T follicular helper cell (primary cell): Measurements from ENCODE around the gene TBC1D16.
"Not testable (repeated sequence)": the region's sequence is repeated elsewhere in the genome, so short reads cannot be mapped to it uniquely, and the experiment has no call there.

Experiments used
- DNase-seq: peaks from one replicate; pipeline ENCODE4 v3.0.0-alpha.2; 2020; ENCODE audit warnings: low read depth

Gene TBC1D16

DNA sequence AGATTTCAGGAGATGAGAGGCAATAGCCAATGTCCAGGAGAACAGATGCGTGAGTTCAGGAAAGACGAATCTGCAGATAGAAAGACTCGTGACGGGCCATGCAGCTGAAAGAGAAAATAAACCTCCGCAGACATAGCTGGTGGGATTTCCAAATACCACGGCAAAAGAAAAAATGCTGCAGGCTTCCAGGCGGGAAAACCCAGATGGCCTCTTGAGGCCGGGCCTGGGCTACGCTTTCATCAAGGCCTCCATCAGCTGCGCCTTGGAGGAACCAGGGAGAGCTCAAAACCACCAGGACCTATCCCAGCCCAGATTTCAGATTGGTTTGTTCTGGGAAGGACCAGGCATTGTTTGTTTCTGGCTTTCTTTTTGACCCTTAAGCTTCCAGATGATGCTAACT is 17.4 kb upstream of the TBC1D16 start:
- no peak for DNase-seq

DNA sequence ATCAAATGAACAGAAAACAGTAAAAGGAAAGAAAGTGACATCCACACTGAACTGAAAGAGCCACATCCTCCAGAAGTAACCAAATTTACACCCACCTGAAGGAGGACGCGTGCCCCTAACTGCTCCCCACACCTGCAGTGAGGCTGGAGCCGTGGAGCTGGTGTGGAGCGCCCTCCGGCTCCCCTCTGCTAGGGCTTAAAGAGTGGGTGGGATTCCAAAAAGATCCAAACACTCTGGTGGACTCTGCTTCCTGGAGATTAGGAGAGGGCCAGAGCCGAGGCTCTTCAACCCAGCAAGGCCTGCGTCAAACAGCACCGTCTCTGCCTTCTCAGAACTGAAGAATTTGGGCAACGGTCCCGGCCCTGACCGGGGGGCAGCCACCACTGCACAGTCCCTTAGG is 16.0 kb upstream of the TBC1D16 start:
- DNase-seq, result no peak

DNA sequence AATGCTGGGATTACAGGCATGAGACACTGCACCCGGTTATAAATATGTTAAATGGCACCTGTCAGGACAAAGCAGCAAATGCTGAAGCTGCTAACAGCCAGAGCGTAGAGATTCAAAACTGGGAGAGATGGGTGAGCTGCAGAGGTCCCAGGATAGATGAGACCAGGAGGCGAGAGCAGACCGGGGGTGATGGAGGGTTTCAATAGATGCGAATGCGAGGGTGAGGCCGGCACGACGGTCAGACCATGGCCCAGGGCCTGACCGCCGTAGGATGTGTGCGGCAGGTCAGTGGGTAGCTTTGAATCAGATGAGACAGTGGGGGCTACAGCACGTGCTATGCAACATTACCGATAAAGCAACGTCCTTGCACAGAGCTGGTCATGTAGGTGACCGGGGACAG is 15.0 kb upstream of the TBC1D16 start:
- DNase-seq, result no peak

DNA sequence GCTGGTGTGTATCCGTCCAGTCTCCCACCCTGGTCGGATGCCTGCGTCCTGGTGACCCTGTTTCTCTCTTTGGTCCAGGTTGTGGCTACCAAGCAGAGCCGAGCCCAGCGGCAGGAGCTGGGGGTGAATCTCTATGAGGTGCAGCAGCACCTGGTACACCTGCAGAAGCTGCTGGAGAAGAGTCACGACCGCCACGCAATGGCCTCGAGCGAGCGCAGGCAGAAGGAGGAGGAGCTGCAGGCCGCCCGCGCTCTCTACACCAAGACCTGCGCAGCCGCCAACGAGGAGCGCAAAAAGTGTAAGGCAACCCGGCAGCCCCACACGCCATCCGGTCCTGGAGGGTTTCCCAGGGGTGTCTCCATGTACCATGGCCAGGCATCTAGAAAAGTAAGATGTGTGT is 14.3 kb upstream of the TBC1D16 start:
- DNase-seq, result no peak

DNA sequence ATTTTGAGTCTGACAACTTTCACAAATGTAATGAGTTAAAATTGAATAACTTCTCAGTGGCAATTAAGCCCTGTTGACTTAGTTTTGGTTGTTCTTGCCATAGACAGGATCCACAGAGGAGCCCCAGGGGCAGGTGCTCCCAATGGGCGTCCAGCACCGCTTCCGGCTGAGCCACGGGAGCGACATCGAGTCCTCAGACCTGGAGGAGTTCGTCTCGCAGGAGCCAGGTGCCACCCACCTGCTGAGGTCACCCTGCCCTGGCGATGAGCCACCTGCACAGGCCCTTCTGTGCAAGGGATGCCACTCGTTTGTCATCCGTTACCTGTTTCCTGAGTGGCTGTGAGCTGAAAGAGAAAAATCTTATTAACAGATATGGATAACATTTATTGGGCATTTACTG is 11.5 kb upstream of the TBC1D16 start:
- no peak for DNase-seq

DNA sequence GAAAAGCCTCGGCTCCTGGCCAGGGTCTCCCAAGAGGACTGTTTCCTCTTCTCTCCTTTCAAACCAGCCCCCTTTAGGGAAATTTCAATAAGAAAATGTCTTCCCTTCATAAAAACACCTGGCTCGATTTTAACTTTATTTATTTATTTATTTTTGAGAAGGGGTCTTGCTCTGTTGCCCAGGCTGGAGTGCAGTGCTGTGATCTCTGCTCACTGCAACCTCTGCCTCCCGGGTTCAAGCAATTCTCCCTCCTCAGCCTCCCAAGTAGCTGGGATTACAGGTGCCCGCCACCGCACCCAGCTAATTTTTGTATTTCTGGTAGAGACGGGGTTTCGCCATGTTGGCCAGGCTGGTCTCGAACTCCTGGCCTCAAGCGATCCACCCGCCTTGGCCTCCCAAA is 11.0 kb upstream of the TBC1D16 start:
- not testable (repeated sequence) for DNase-seq

DNA sequence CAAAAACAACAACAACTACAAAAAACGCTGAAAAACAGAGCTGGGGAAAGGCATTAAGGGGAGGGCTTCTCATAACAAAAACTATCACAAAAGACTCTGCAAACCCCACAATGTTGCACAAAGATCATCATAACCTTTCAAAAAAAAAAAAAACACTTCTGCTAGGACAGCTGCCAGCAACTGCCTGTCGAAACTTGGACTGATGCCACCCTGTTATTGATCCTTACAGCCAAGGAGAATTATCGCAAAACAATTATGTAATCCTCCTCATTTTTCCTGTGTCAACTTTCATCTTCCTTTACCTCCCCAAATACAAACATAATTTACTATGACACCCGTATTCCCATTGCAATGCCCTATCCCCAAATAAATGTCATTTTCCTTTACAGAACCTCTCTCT is 10.0 kb upstream of the TBC1D16 start:
- DNase-seq, result no peak

DNA sequence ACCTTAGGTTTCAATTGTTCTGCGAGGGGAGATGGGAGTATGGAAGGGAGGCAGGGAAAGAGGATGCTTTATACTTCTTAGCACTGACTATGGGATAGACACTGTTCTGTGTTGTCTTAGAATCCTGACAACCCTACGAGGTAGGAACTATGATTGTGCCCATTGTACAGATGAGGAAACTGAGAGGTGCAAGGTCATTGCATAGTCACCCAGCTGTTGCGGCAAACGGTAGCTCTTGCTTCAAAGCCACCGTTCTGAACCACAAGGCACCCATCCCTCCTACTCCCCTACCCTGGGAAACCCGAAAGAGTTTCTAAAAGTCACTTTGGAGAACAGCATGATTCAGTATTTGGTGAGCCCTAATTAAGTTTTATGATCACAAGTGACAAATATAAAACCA is 8.3 kb upstream of the TBC1D16 start:
- DNase-seq, result no peak

DNA sequence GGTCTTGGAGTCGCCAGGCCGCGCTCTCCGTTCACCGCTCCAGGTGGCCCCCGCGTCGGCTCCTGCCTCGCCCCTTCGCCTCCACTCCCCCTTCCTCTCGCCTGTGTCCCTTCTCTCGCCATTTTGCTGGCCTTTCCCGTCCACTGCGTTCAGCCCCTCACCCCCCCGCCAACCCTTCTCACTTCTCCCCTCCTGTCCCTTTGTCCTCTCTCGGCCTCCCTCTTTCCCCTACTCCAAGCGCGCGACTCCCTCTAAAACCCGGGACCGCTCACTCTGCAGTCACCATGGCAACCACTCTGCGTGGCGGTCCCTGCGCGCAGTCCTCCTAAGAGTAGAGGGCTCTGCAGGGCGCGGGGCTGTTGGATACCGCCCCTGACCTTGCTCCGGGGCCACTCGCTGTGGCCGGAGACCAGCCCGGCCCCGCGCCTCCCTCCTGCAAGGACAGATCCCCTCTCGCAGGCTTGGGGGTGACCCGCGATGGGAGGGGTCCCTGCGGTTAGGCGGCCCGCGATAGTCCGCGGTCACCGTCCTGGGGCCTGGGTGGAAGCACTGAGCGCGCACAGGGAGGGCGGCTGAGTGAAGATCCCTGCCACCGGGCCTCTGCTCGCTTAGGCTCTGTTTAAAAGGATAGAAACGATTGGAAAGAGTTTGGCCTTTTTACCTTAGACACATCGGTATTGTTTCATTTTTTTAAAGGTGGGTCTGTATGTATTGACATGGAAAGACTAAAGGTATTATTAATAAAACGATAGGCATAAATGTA is 1.2 kb upstream of the TBC1D16 start:
- peak; percentile 23 for DNase-seq

DNA sequence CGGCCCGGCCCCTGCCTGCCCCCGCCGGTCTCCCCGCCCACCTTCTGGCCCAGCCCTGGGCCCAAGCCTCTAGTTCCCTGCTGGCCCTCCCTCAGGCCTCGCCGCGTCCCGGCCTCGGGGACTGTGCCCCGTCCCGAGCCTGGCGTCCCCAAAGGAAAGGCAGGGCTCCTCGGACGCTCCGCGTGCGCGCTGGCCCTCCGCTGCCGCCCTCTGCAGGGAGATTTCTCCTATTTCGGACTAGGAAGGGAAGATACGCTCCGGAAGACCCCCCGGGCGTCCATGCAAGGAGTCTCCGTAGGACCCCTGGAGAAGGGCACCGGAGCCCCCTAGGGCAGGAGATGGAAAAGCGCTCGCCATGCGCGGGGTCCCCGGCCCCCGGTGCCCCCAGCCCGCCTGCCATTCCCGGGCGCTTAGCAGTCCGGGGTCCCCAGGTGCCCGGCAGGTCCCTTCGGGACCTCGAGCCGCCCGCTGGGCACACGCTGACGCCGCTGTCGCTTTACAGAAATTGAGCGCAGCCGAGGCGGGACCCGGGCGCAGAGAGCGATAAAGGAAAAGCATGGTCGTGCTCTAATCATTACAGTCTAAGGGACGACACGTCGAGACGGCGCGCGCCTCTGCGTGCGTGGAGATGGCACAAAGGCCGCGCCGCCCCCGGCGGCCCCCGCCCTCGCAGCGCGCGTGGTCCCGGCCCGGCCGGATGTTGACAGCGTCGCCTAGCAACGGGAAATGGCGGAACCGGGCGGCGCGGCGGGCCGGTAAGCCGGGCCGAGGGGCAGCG is 454 bp upstream of the TBC1D16 start, which contains the start of gene CCDC40:
Gene CCDC40 (plus strand): TSS at position 706 of the 778 bp plus-strand sequence. CDS start 21 bp downstream, at position 727.
- DNase-seq, result peak; percentile 73

DNA sequence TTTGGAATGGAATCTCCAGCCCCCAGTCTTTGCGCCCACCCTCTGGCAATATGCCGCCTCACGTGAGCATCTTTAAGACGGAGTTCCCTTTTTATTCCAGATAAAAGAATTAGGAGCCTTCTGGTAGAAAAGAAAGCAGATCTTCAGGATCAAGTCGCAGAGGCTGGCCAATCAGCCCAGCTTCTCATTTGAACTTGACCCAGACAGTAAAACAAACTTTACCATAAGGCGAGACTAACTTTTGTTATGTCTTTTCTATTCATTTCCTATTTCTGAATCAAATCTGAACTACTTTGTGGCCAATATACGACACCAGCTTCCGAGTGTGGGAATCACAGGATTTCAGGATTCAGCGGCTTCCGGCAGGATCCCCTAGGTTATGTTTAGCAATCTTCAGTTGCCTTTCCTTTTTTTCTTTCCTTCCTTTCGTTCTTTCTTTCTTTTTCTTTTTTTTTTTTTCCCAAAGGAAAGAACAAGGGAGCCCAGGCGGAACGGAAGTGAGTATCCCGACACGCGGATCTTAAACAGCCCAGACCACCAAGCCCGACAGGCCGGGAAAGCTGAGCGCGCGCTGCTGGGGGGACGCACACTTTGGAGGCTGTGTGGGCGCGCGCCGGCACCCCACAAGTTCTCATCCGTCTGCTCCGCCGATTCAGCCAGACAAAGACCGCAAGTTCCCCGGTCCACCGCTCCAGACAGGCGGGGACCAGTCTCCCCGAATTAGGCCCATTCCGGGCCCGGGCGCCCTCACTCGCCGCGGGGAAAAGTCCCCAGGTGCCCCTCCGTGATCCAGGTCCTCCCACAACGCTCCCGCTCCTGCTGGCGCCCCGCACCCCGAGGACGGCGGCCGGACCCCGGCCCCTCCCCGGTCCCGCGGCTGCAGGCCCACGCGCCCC is 633 bp downstream of the TBC1D16 start:
- peak; percentile 20 for DNase-seq

DNA sequence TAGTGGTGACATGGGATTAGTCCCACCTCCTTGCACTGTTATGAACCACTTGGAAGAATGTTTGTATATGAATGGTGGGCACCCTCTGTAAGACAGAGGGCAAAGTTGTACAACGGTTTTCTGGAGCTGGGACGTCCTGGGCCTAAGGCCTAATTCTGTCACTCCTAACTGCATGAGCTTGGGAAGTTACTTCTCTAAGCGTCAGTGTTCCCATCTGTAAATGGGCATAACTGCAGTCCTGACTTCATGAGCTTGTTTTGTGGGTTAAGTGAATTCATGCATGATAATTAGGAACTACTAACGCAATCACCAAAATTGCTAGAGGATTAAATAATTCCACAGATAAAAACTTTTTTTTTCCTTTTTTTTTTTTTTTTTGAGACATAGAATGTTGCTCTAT is 1.8 kb downstream of the TBC1D16 start:
- DNase-seq, result no peak

DNA sequence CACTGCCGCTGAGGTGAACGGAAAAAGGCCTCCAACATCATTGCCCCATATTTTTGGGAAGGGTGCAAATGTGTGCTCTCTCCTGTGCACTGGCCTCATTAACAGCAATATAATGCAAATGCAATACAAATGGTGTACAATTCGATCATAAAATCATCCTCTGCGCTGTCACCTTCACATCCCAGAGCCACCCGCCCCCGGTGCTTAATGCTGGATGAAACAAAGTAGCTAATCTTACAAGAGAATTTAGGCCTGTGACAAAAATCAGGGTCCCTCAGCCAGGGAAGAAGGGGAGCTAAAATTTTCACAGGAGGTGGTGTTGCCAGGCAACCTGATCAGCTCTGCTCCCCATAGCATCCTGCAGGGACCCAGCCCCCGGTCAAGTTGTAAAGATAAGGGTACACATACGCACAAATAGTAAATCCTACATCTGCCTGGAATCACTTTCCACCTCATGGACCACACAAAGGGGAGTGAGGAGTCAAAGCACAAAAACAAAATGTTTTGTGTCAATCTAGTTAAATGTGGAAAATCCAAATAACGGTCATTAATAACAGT is 3.0 kb downstream of the TBC1D16 start:
- no peak for DNase-seq

DNA sequence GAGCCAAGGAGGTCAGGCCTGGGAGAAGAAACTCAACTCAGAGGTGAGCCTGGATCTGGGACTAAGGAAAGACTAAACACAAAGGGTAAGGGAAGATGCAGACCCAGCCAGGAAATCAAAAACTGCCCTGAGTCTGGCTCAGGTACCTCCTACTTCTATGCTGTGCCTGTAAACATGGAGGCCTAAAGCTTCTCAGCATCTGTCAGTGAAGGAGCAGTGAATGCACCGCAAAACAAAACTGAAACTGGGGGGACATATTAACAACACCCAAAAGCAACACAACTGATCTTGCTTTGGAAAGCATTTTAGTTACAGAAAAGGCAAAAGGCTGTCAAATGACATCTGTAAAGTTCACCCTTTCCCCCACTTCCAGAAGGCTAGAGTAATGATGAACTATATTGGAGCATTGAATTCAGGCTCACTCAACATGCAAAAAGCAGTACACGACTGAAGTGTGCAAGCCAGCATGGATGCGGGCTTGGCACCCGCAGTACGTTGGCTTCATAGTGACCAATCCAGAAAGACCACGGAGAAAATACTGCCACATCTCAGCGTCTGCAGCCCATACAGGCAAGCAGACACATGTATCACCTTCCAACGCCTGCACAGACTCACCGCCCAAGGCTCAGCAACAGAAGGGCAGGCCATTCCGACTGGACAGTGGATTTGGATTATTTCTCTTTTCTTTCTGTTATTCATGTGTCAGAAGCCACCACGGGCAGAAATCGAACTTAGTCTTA is 3.8 kb downstream of the TBC1D16 start:
- no peak for DNase-seq

DNA sequence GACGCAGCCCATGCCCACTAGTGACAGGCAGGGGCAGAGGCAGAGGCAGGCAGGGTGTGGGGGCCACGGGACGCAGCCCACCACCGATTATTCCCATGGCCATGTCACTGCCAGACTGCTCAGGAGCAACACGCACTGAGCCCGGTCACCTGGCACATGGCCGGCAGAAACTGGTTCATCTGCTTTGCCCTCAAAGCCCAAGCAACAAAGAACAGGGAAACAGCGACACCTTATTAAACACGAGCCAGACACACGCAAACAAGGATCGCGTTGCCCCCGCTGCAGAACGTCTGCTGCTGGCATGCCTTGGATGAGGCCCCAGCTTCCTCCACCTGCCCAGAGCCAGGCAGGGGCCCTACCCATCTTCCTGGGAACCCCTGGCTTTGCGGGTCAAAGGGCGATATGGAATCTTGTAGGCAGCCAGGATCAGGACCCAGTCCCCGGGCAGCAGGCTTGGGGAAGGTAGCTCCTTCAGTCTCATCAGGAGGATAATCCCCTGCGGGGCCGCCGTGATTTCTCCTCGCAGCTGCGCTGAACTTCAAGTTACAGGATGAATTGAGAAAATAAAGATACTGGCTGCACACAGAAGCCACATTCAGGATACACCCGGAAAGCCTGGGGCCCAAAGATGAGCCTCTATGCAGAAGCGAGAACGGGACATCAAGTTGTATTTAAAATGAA is 4.8 kb downstream of the TBC1D16 start:
- no peak for DNase-seq

DNA sequence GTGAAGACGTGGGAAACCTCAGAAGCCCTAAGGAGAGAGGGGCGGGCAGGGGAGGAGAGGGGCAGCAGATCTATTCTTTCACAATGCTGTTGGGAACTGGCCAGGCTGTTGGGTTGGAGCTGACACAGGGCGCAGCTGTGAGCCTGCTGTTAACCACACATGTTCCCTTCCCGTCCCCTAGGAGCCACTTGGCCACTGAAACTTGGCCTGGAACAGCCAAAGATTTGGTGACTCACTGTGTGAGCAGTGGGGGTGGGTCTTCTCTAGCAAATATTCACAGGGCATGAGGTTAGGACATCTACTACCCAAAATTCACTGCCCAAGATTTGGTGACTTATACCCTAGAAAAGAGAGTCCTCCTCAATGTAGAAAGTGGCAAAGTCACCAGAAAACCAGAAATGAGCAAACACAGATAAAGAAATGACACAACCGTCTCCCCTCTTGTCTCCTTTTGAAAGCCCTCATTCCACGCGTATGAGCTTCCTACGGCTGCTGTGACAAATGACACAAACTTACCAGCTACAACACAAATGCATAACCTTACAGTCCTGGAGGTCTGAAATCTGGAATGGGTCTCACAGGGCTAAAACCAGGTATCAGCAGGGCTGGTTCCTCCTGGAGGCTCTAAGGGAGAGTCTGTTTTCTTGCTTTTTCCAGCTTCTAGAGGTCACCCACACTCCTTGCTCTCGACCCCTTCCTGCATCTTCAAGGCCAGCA is 6.3 kb downstream of the TBC1D16 start:
- no peak for DNase-seq

DNA sequence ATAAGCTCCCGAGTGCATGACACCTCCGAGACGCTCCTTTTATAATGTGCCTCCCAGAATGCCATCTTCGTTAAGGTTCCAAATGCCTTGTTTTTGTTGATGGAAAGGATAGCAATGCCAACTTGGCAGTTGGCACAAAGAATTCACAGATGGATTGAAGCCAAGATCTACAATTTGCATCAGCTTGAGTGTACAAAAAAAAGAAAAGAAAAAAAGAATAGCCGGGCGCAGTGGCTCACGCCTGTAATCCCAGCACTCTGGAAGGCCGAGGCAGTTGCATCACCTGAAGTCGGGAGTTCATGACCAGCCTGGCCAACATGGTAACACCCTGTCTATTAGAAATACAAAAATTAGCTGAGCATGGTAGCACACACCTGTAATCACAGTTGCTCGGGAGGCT is 7.6 kb downstream of the TBC1D16 start:
- no peak for DNase-seq

DNA sequence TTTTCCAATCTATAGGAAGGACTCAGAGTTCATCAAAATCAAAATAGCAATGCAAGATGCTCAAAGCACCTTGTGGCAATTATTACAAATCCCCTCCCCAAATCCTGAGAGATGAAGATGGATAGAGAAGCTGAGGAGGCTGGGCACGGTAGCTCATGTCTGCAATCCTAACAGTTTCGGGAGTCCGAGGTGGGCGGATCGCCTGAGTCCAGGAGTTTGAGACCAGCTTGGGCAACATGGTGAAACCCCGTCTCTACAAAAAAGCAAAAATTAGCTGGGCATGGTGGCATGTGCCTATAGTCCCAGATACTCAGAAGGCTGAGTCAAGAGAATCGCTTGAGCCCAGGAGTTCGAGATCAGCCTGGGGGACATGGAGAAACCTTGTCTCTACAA is 8.6 kb downstream of the TBC1D16 start:
- DNase-seq, result no peak

DNA sequence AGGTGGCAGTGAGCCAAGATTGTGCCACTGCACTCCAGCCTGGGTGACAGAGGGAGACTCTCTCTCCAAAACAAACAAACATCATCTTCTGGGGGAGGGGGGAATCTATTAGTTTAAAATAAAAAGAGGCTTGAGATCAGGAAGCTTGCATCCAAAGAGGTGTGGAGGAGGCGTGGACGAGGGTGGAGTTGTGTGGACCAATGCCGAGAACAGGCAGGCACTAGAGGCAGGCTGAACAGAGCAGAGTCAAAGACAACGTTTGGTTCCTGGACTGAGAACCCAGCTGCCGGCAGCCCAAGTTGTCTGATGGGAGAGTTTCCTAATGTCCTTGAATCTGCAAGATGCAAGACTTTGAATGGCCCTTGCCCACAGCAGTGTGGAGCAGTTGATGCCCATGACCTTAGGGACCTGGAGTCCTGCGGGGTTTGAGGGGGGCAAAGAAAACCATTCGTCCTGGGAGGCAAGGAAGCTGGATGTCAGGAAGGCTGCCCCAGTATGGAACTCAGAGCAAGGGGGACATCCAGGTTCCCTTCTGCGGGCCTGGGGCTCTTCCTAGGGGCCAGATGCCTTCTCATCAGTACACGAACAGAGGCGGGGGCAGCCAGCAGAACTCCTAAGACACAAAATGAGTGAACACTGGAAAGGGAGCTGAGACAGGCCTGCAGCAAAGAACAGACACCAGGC is 9.2 kb downstream of the TBC1D16 start:
- DNase-seq, result no peak

DNA sequence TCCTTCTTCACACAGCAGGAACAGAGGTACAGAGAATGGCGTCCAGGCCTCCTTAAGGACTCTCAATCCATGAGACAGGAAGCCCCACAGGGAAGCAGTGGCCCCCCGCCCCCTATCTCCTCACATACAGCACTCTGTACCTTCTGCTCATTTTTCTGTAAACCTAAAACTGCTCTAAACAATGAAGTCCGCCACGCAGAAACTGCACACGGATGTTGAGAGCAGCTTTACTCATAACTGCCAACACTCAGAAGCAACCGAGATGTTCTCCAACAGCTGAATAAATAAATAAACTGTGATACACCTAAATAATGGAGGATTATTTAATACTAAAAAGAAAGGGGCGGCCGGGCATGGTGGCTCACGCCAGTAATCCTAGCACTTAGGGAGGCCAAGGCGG is 9.9 kb downstream of the TBC1D16 start:
- DNase-seq, result no peak
